HL-60 (cell line): ENCODE data around the gene ARID5B.

ENCODE experiments used
- CTCF ChIP-seq: IDR thresholded peaks from one replicate; pipeline ENCODE4 v1.5.1; 2011; ENCODE audit warnings: low read length, control low read depth, inconsistent platforms; ENCODE audit not compliant: insufficient read depth
- POLR2AphosphoS5 ChIP-seq: IDR thresholded peaks from 2 replicates; pipeline ENCODE4 v1.6.1; 2012; ENCODE audit warnings: low read depth
- REST ChIP-seq: IDR thresholded peaks from 2 replicates; pipeline ENCODE4 v1.6.1; 2012; ENCODE audit warnings: low read depth; ENCODE audit not compliant: insufficient replicate concordance

- TF ChIP-seq CTCF: no peak
- TF ChIP-seq POLR2AphosphoS5: no peak
- TF ChIP-seq REST: no peak
Measured at GRCh38 chr10:61995220-61995503, 93.7 kb downstream of the ARID5B start.
